OCI-LY7 (cell line): Measurements from ENCODE around the gene BTNL8. TPM values are rescaled to one million over a fixed set of nuclear protein-coding genes. Genes with fewer than 3 reads are reported as not detected.

ENCODE experiments used
- BruUV-seq: library from RNA; stranded (reverse); fragments of 400-500 nt; replicated peaks from 2 replicates; lab custom pipeline; 2021; lab: Mats Ljungman, UMichigan
- CTCF ChIA-PET: fragments of 300-600 bp; sonication (Branson Sonifier 250); formaldehyde crosslinking; loops from one replicate; lab custom pipeline; 2022; ENCODE audit warnings: antibody characterized with exemption; ENCODE audit not compliant: unreplicated experiment; lab: Charles Lee
- POLR2A ChIA-PET: fragments of 300-600 bp; sonication (Branson Sonifier 250); formaldehyde crosslinking; loops from one replicate; lab custom pipeline; 2022; ENCODE audit warnings: antibody characterized with exemption; lab: Charles Lee
- DNase-seq: peaks from one replicate; pipeline ENCODE4 v3.0.0-alpha.2; 2015; ENCODE audit warnings: low spot score
- H2AFZ ChIP-seq: fragments of 200-600 bp; sonication (generic), shearing (Covaris generic); 2 replicates; pipeline ENCODE4 v1.6.1; 2014; ENCODE audit warnings: mild to moderate bottlenecking, antibody characterized with exemption, low read length, moderate library complexity
- H3K27ac ChIP-seq: fragments of 200-600 bp; sonication (generic); 2 replicates; pipeline ENCODE4 v1.5.1; 2014; ENCODE audit warnings: mixed run types, low read depth, mild to moderate bottlenecking, moderate library complexity, low read length, inconsistent platforms; ENCODE audit not compliant: poor library complexity, severe bottlenecking
- H3K36me3 ChIP-seq: fragments of 200-600 bp; sonication (generic); 2 replicates; pipeline ENCODE4 v1.6.1; 2014; ENCODE audit warnings: mild to moderate bottlenecking, antibody characterized with exemption, low read length, moderate library complexity, mixed read lengths; ENCODE audit not compliant: insufficient read depth
- H3K4me1 ChIP-seq: fragments of 200-600 bp; sonication (generic); 2 replicates; pipeline ENCODE4 v1.5.1; 2014; ENCODE audit warnings: mild to moderate bottlenecking, low read length; ENCODE audit not compliant: insufficient read depth, poor library complexity, severe bottlenecking
- H3K4me2 ChIP-seq: fragments of 200-600 bp; sonication (generic); 2 replicates; pipeline ENCODE4 v1.6.1; 2014; ENCODE audit warnings: mild to moderate bottlenecking, low read length
- H3K4me3 ChIP-seq: fragments of 200-600 bp; sonication (generic); 2 replicates; pipeline ENCODE4 v1.5.1; 2014; ENCODE audit warnings: mild to moderate bottlenecking, low read depth, low read length; ENCODE audit not compliant: poor library complexity, severe bottlenecking
- H3K79me2 ChIP-seq: fragments of 200-600 bp; sonication (generic); 2 replicates; pipeline ENCODE4 v1.6.1; 2016; ENCODE audit warnings: low read depth, mild to moderate bottlenecking, low read length, moderate library complexity, mixed read lengths; ENCODE audit not compliant: insufficient read depth
- H3K9me2 ChIP-seq: fragments of 200-600 bp; sonication (generic); 2 replicates; pipeline ENCODE4 v1.6.1; 2016; ENCODE audit warnings: mild to moderate bottlenecking, low read length, mixed read lengths; ENCODE audit not compliant: insufficient read depth
- H3K9me3 ChIP-seq: fragments of 200-600 bp; sonication (generic); 2 replicates; pipeline ENCODE4 v1.6.1; 2014; ENCODE audit warnings: mild to moderate bottlenecking, mixed run types, low read length, mixed read lengths
- H4K20me1 ChIP-seq: fragments of 200-600 bp; sonication (generic); 2 replicates; pipeline ENCODE4 v1.6.1; 2014; ENCODE audit warnings: mild to moderate bottlenecking, antibody characterized with exemption, low read length, moderate library complexity, mixed read lengths; ENCODE audit not compliant: insufficient read depth
- EZH2phosphoT487 ChIP-seq: fragments of 200-600 bp; sonication (generic); IDR thresholded peaks from 2 replicates; pipeline ENCODE4 v1.6.1; 2018; ENCODE audit warnings: low read depth, borderline replicate concordance, mild to moderate bottlenecking, mixed run types, antibody characterized with exemption, low read length, moderate library complexity, mixed read lengths
- intact Hi-C: fragments of 100-400 bp; cut with micrococcal nuclease; formaldehyde crosslinking; loops from one replicate; pipeline ENCODE4 v1.10.0; 2022; ENCODE audit not compliant: unreplicated experiment
- small RNA-seq: library from RNA; depleted of rRNA; stranded (forward); fragments of <200 nt; gene quantifications from one replicate; pipeline ENCODE3, GENCODE V24; 2014
- total RNA-seq, 2 experiments: library from RNA; depleted of rRNA in 1 of 2; stranded (reverse); fragments of >200 nt in 1 of 2; shearing (Covaris generic) in 1 of 2; gene quantifications; 2 replicates each; pipeline ENCODE4 v1.2.3, GENCODE V29; 2014 to 2022
- TF ChIP-seq, protein P1 (sequence below): fragments of 200-600 bp; sonication (generic); conservative IDR thresholded peaks from 2 replicates; pipeline ENCODE4 v1.5.1; 2014; ENCODE audit warnings: mild to moderate bottlenecking, antibody characterized with exemption, low read length, moderate library complexity, mixed read lengths

The BTNL8 gene
- total RNA-seq, 2 experiments from 2014 or later, result not detected

DNA sequence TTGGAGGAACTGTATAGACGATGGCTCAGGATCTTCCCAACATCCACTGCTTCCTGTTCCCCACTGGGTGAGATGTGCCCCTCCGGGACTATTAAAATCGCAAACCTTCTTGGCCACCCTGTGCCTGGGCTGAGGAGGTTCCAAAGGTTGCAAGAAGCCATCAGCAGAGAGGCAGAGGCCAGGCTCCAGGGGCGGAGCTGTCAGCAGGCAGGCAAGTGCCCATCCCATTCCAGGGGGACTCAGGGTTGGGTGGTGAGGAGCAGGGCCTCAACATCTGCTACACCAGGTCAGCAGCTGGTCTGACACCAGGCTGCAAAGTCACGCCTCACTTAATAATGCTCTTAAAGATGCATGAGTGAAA, 91.9 kb downstream of the BTNL8 start:
- Histone ChIP-seq H3K27ac (no peak overlapping the region), H3K4me2 (peak overlapping the region; percentile 53; the same call in 1 of the 2 replicates), H3K36me3 (no peaks in the 10 kb centered on the region), H2AFZ (peak overlapping the region; percentile 54; the same call in 1 of the 2 replicates), H3K4me1 (peaks cover 5% of the 10 kb centered on the region), H4K20me1 (no peaks in the 10 kb centered on the region), H3K79me2 (no peaks in the 10 kb centered on the region), H3K9me3 (no peaks in the 10 kb centered on the region), H3K9me2 (no peaks in the 10 kb centered on the region), H3K4me3 (no peak overlapping the region)
- DNase-seq, result no peak
- intact Hi-C loops, result loop anchor here (5.0 kb wide), 1 partner anchor 61 kb away; no protein-coding TSS in a partner anchor
- TF ChIP-seq EZH2phosphoT487, result no peak
- TF ChIP-seq, protein P1, sequence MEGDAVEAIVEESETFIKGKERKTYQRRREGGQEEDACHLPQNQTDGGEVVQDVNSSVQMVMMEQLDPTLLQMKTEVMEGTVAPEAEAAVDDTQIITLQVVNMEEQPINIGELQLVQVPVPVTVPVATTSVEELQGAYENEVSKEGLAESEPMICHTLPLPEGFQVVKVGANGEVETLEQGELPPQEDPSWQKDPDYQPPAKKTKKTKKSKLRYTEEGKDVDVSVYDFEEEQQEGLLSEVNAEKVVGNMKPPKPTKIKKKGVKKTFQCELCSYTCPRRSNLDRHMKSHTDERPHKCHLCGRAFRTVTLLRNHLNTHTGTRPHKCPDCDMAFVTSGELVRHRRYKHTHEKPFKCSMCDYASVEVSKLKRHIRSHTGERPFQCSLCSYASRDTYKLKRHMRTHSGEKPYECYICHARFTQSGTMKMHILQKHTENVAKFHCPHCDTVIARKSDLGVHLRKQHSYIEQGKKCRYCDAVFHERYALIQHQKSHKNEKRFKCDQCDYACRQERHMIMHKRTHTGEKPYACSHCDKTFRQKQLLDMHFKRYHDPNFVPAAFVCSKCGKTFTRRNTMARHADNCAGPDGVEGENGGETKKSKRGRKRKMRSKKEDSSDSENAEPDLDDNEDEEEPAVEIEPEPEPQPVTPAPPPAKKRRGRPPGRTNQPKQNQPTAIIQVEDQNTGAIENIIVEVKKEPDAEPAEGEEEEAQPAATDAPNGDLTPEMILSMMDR, result no peak
- no TSS peak for BruUV-seq
- ChIA-PET POLR2A (interaction anchor here (1.1 kb wide), 1 partner anchor 16 kb away, joined by 3 read pairs; no protein-coding TSS in a partner anchor), CTCF (no interaction called here)

Small RNA genes within 50 kb of the gene (small RNA-seq; reads per million reads assigned to genes)
- not detected for gene RF00019
- not detected for gene RPS29P12

Other genes with a start within 250 kb of the BTNL8 start
- not detected in 2 replicates for gene FLT4, start 249.6 kb upstream of the BTNL8 start, total RNA-seq (2014; rRNA removed; shearing (Covaris generic))
- gene FLT4, start 249.6 kb upstream of the BTNL8 start, total RNA-seq (2022), result not detected in 2 replicates
- not detected in 2 replicates for gene OR2Y1, start 159.1 kb upstream of the BTNL8 start, total RNA-seq (2014; rRNA removed; shearing (Covaris generic))
- gene OR2Y1, start 159.1 kb upstream of the BTNL8 start, total RNA-seq (2022), result not detected in 2 replicates
- 65.2 and 75.4 TPM in 2 replicates for gene MGAT1, start 96.4 kb upstream of the BTNL8 start, total RNA-seq (2014; rRNA removed; shearing (Covaris generic))
- gene MGAT1, start 96.4 kb upstream of the BTNL8 start, total RNA-seq (2022), result 95.2 and 103 TPM in 2 replicates
- gene ZFP62, start 37.9 kb upstream of the BTNL8 start, total RNA-seq (2014; rRNA removed; shearing (Covaris generic)), result 58.4 and 59.0 TPM in 2 replicates
- 69.2 and 79.1 TPM in 2 replicates for gene ZFP62, start 37.9 kb upstream of the BTNL8 start, total RNA-seq (2022)
- gene BTNL3, start 89.7 kb downstream of the BTNL8 start, total RNA-seq (2014; rRNA removed; shearing (Covaris generic)), result not detected in 2 replicates
- not detected in 2 replicates for gene BTNL3, start 89.7 kb downstream of the BTNL8 start, total RNA-seq (2022)
- gene BTNL9, start 141.1 kb downstream of the BTNL8 start, total RNA-seq (2014; rRNA removed; shearing (Covaris generic)), result 162 and 188 TPM in 2 replicates
- gene BTNL9, start 141.1 kb downstream of the BTNL8 start, total RNA-seq (2022), result 219 and 232 TPM in 2 replicates
- not detected in 2 replicates for gene OR2V1, start 232.0 kb downstream of the BTNL8 start, total RNA-seq (2014; rRNA removed; shearing (Covaris generic))
- not detected in 2 replicates for gene OR2V1, start 232.0 kb downstream of the BTNL8 start, total RNA-seq (2022)
- gene OR2V2, start 248.4 kb downstream of the BTNL8 start, total RNA-seq (2014; rRNA removed; shearing (Covaris generic)), result 0.06 and 0.23 TPM in 2 replicates
- not detected in 2 replicates for gene OR2V2, start 248.4 kb downstream of the BTNL8 start, total RNA-seq (2022)